Mesothelial cell of epicardium (in vitro differentiated cells): ENCODE data around the gene IL6ST. TPM values are rescaled to one million over a fixed set of nuclear protein-coding genes. Genes with fewer than 3 reads are reported as not detected.
A peak's percentile ranks its signal among the peaks of the same experiment; 100 is the strongest.

ENCODE experiments used
- DNase-seq, 2 experiments: peaks; one replicate each; pipeline ENCODE4 v3.0.0; 2021; ENCODE audit warnings: low spot score in 2 of 2; ENCODE audit not compliant: unreplicated experiment in 2 of 2
- H3K27ac Mint-ChIP-seq: 2 replicates; pipeline ENCODE4 v1.8.0; 2021; ENCODE audit warnings: mixed read lengths
- H3K27me3 Mint-ChIP-seq: 2 replicates; pipeline ENCODE4 v1.8.0; 2021; ENCODE audit warnings: low read depth, mixed read lengths
- H3K36me3 Mint-ChIP-seq: 2 replicates; pipeline ENCODE4 v1.8.0; 2021; ENCODE audit warnings: mixed read lengths
- H3K4me1 Mint-ChIP-seq: 2 replicates; pipeline ENCODE4 v1.8.0; 2021; ENCODE audit warnings: mixed read lengths
- H3K4me3 Mint-ChIP-seq: 2 replicates; pipeline ENCODE4 v1.8.0; 2021; ENCODE audit warnings: mild to moderate bottlenecking, moderate library complexity, mixed read lengths
- H3K9me3 Mint-ChIP-seq: 2 replicates; pipeline ENCODE4 v1.8.0; 2021; ENCODE audit warnings: mixed read lengths
- total RNA-seq: library from RNA; stranded (reverse); gene quantifications from 3 replicates; pipeline ENCODE4 v1.2.1, GENCODE V29; 2021
- TF ChIP-seq, protein P1 (sequence below): fragments of 200-600 bp; sonication (generic); IDR thresholded peaks from one replicate; pipeline ENCODE4 v1.5.0; 2021; ENCODE audit warnings: antibody characterized with exemption; ENCODE audit not compliant: unreplicated experiment

Gene IL6ST
- total RNA-seq, 1 donor from 2014 or later, result 373 TPM

DNA sequence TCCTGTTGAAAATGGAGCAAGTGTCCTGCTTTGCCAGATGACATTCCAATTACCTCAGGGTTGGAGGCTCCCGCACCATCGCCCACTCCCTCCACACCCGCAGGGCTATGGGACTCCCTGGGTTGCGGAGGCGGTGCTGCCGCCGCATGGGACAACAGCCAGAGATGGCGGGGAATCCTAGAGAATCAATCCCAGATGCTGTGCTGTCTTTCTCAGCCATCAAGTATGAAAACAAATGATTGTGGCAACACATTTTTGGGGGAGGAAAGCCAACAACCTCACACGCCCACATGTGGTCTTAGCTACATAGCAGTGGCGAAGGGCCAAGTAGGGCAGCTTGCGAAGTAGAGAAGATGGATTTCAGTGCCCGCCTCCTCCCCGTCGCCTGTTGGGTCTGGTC lies 96.9 kb downstream of the IL6ST start:
- H3K36me3 Mint-ChIP-seq, result no peaks in the 10 kb centered on the region
- peak overlapping the region; percentile 78 for H3K27ac Mint-ChIP-seq
- H3K4me3 Mint-ChIP-seq, result no peak overlapping the region
- TF ChIP-seq, protein P1, sequence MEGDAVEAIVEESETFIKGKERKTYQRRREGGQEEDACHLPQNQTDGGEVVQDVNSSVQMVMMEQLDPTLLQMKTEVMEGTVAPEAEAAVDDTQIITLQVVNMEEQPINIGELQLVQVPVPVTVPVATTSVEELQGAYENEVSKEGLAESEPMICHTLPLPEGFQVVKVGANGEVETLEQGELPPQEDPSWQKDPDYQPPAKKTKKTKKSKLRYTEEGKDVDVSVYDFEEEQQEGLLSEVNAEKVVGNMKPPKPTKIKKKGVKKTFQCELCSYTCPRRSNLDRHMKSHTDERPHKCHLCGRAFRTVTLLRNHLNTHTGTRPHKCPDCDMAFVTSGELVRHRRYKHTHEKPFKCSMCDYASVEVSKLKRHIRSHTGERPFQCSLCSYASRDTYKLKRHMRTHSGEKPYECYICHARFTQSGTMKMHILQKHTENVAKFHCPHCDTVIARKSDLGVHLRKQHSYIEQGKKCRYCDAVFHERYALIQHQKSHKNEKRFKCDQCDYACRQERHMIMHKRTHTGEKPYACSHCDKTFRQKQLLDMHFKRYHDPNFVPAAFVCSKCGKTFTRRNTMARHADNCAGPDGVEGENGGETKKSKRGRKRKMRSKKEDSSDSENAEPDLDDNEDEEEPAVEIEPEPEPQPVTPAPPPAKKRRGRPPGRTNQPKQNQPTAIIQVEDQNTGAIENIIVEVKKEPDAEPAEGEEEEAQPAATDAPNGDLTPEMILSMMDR, result no peak
- no peaks in the 10 kb centered on the region for H3K27me3 Mint-ChIP-seq
- peak; percentile 35 to 59 for DNase-seq
- H3K9me3 Mint-ChIP-seq, result no peaks in the 10 kb centered on the region
- H3K4me1 Mint-ChIP-seq, result peaks cover 7% of the 10 kb centered on the region

DNA sequence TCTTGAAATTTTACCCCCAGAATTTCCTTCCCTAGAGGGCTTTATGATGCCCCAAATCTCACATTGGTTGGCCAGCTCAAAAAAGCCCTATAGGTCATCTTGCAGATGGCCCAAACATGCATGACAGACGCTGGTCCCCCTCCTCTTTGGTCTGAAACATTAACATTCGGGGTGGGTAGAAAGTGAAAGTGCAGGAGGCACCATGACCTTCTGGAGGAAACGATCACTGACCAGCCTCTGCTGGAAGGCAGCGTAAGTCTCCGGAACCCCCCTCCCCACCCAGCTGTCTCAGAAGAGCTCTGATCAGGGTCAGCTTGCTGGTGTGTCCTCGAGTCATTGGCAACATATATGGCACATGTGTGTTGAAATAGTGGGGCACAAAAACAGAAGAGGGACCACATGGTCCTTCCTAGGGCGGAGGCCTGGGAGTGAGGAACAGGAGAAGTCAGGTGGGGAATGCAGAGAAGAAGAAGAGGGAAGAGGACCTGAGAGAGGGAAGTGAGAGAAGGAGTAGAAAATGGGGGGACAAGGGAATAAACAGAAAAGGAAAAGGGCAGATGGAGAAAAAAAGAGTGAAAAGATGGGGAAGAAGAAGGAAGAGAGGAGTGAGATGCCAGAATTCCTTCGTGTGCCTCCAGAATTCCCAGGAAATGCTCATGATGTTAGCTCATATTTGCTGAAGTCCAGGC lies 97.4 kb downstream of the IL6ST start:
- peak overlapping the region; percentile 78 for H3K27ac Mint-ChIP-seq
- peaks cover 12% of the 10 kb centered on the region for H3K4me1 Mint-ChIP-seq
- TF ChIP-seq, protein P1, result no peak
- no peaks in the 10 kb centered on the region for H3K27me3 Mint-ChIP-seq
- H3K4me3 Mint-ChIP-seq, result no peak overlapping the region
- no peaks in the 10 kb centered on the region for H3K36me3 Mint-ChIP-seq
- H3K9me3 Mint-ChIP-seq, result no peaks in the 10 kb centered on the region
- DNase-seq, result no peak

DNA sequence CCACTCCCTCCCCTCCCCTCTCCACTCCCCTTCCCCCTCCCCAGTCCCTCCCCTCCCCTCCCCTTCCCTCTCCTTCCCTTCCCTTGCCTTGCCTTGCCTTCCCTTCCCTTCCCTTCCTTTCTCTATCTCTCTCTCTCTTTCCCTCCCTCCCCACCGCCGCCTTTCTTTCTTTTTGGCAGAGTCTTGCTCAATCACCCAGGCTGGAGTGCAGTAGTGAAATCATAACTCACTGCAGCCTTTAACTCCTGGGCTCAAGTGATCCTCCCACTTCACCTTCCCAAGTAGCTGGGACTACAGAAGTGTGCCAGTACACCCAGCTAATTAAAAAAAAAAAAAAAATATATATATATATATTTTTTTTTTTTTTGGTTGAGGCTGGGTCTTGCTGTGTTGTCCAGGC lies 98.1 kb downstream of the IL6ST start:
- no peak overlapping the region for H3K27ac Mint-ChIP-seq

DNA sequence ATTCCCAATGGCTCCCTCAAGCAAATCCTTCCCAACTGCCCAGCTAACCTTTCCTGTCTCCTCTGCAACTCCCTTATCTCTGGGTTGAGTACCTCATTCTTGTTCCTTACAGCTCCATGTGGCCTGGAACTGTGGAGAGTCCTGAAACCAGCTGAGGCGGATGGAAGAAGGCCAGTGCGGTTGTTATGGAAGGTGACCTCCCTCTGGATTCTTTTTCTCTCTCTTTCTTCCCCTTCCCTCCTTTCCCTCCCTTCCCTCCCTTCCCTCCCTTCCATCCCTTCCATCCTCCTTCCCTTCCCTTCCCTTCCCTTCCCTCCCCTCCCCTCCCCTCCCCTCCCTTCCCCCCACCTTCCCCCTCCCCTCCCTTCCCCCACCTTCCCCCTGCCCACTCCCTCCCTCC lies 98.5 kb downstream of the IL6ST start:
- H3K9me3 Mint-ChIP-seq, result no peaks in the 10 kb centered on the region
- H3K27ac Mint-ChIP-seq, result no peak overlapping the region
- peaks cover 12% of the 10 kb centered on the region for H3K4me1 Mint-ChIP-seq
- TF ChIP-seq, protein P1, result no peak
- no peaks in the 10 kb centered on the region for H3K27me3 Mint-ChIP-seq
- no peak overlapping the region for H3K4me3 Mint-ChIP-seq
- DNase-seq, result no peak
- no peaks in the 10 kb centered on the region for H3K36me3 Mint-ChIP-seq

More for the DNA sequence above, 98.1 kb downstream of the IL6ST start:
- Mint-ChIP-seq H3K4me3 (no peak overlapping the region), H3K4me1 (peaks cover 12% of the 10 kb centered on the region), H3K9me3 (no peaks in the 10 kb centered on the region), H3K36me3 (no peaks in the 10 kb centered on the region), H3K27me3 (no peaks in the 10 kb centered on the region)
- no peak for DNase-seq
- TF ChIP-seq, protein P1, result no peak

DNA sequence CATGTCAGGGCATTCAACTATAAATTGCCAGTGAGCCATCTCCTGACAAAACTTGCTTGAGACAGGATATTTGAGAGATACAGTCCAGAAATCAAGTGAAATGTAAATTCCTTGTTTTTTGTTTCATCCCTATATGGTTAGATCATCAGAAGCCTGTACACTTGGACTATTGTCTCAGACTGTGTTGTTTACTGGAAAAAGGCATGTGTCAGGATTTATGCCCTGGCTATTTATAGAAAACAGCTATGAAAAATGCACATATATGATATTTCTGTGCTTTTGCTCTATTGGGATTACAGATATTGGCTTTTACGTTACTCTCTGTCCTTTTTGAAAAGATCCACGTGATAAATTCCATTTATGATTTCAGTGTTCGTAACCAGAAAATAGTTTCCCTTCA lies 99.4 kb downstream of the IL6ST start:
- Mint-ChIP-seq H3K27ac (no peak overlapping the region), H3K9me3 (no peaks in the 10 kb centered on the region), H3K27me3 (no peaks in the 10 kb centered on the region), H3K4me3 (no peak overlapping the region), H3K36me3 (no peaks in the 10 kb centered on the region), H3K4me1 (peaks cover 12% of the 10 kb centered on the region)
- TF ChIP-seq, protein P1, result no peak
- no peak for DNase-seq

DNA sequence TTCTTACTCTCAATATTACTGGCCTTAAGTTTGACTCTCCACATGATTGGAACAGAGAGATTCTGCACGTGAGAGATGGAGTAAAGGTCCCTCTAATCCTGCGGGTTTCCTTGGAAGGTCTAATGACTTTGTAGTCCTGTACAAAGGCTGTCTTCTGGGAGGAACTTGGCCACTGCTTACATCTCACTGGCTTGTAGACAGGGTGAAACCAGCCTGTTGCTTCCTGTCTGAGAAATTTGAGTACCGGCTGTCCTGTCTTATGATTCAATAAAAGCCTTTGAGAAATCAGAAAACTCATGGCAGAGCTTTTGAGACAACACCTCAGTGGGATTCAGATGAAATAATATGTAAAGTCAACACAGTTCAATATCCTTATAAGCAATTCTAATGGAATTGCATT lies 100.6 kb downstream of the IL6ST start:
- no peak overlapping the region for H3K27ac Mint-ChIP-seq
- TF ChIP-seq, protein P1, result no peak
- H3K4me1 Mint-ChIP-seq, result peaks cover 12% of the 10 kb centered on the region
- H3K36me3 Mint-ChIP-seq, result no peaks in the 10 kb centered on the region
- H3K4me3 Mint-ChIP-seq, result no peak overlapping the region
- no peaks in the 10 kb centered on the region for H3K27me3 Mint-ChIP-seq
- no peak for DNase-seq
- H3K9me3 Mint-ChIP-seq, result no peaks in the 10 kb centered on the region
